Large intestine (tissue), 3 donors: ENCODE results near the gene MYH7B. TPM values are rescaled to one million over a fixed set of nuclear protein-coding genes. Genes with fewer than 3 reads are reported as not detected.

ENCODE experiments used
- DNase-seq, 2 donors: peaks; one replicate each; pipeline versions ENCODE4 v3.0.0 to v3.0.0-alpha.2; 2013
- H3K27ac ChIP-seq: one replicate; pipeline ENCODE4 v1.5.1; 2013; ENCODE audit warnings: low read length
- H3K27me3 ChIP-seq: 2 replicates; pipeline ENCODE4 v1.6.1; 2013; ENCODE audit warnings: low read length; ENCODE audit not compliant: control insufficient read depth, insufficient read depth
- H3K36me3 ChIP-seq: 2 replicates; pipeline ENCODE4 v1.6.1; 2013; ENCODE audit warnings: low read length; ENCODE audit not compliant: control insufficient read depth, insufficient read depth
- H3K4me1 ChIP-seq: one replicate; pipeline ENCODE4 v1.6.1; 2013; ENCODE audit warnings: low read length; ENCODE audit not compliant: control insufficient read depth, insufficient read depth
- H3K4me3 ChIP-seq: one replicate; pipeline ENCODE4 v1.5.1; 2013; ENCODE audit warnings: low read length
- H3K9me3 ChIP-seq: one replicate; pipeline ENCODE4 v1.6.1; 2013; ENCODE audit warnings: mild to moderate bottlenecking, low read depth, low read length, moderate library complexity; ENCODE audit not compliant: control insufficient read depth
- WGBS: methylation state at CpG from one replicate; pipeline ENCODE4 v1.1.5; 2013; ENCODE audit warnings: low lambda C conversion rate; ENCODE audit not compliant: insufficient coverage; 5-methylcytosine and 5-hydroxymethylcytosine counted together
- polyA plus RNA-seq: library from polyadenylated mRNA; unstranded; fragments of 120-200 nt; gene quantifications from one replicate; pipeline ENCODE4 v1.2.1, GENCODE V29; 2013

Gene MYH7B
- polyA plus RNA-seq, 1 donor = 0.46 TPM

- peaks cover 69% of the 10 kb centered on the region for H3K36me3 ChIP-seq
- no CpG with 5 or more reads among the region's 3 CpGs for WGBS
- H3K27ac ChIP-seq = no peak overlapping the region
- no peak overlapping the region for H3K4me3 ChIP-seq
- H3K9me3 ChIP-seq = no peaks in the 10 kb centered on the region
- H3K27me3 ChIP-seq = no peaks in the 10 kb centered on the region
- H3K4me1 ChIP-seq = no peaks in the 10 kb centered on the region
- no peak for DNase-seq
Measured at GRCh38 chr20:34925341-34925740, 30.3 kb upstream of the MYH7B start.

GRCh38 chr20:34925981-34926380 is 29.7 kb upstream of the MYH7B start:
- no peaks in the 10 kb centered on the region for H3K27me3 ChIP-seq
- H3K36me3 ChIP-seq = peaks cover 68% of the 10 kb centered on the region
- no peak overlapping the region for H3K4me3 ChIP-seq
- H3K27ac ChIP-seq = no peak overlapping the region
- WGBS = no CpG with 5 or more reads among the region's 1 CpG
- H3K4me1 ChIP-seq = no peaks in the 10 kb centered on the region
- no peak for DNase-seq
- H3K9me3 ChIP-seq = no peaks in the 10 kb centered on the region

GRCh38 chr20:34926581-34926980 is 29.1 kb upstream of the MYH7B start:
- H3K27me3 ChIP-seq = no peaks in the 10 kb centered on the region
- peaks cover 66% of the 10 kb centered on the region for H3K36me3 ChIP-seq
- H3K9me3 ChIP-seq = no peaks in the 10 kb centered on the region
- WGBS = no CpG with 5 or more reads among the region's 1 CpG
- no peak for DNase-seq
- H3K4me3 ChIP-seq = no peak overlapping the region
- no peaks in the 10 kb centered on the region for H3K4me1 ChIP-seq
- H3K27ac ChIP-seq = no peak overlapping the region

GRCh38 chr20:34927736-34928135 is 27.9 kb upstream of the MYH7B start:
- no CpG with 5 or more reads among the region's 1 CpG for WGBS
- Histone ChIP-seq H3K27me3 (no peaks in the 10 kb centered on the region), H3K4me1 (no peaks in the 10 kb centered on the region), H3K27ac (no peak overlapping the region), H3K36me3 (peaks cover 63% of the 10 kb centered on the region), H3K9me3 (no peaks in the 10 kb centered on the region), H3K4me3 (no peak overlapping the region)
- no peak for DNase-seq

- Histone ChIP-seq H3K4me3 (no peak overlapping the region), H3K27me3 (no peaks in the 10 kb centered on the region), H3K9me3 (no peaks in the 10 kb centered on the region), H3K4me1 (no peaks in the 10 kb centered on the region), H3K27ac (no peak overlapping the region), H3K36me3 (peaks cover 58% of the 10 kb centered on the region)
- no peak for DNase-seq
- WGBS = no CpG with 5 or more reads among the region's 2 CpGs
Measured at GRCh38 chr20:34928411-34928810, 27.3 kb upstream of the MYH7B start.

GRCh38 chr20:34931771-34932170 is 23.9 kb upstream of the MYH7B start:
- Histone ChIP-seq H3K4me1 (no peaks in the 10 kb centered on the region), H3K27ac (no peak overlapping the region), H3K36me3 (peaks cover 48% of the 10 kb centered on the region), H3K27me3 (no peaks in the 10 kb centered on the region), H3K4me3 (no peak overlapping the region), H3K9me3 (no peaks in the 10 kb centered on the region)
- DNase-seq = no peak
- WGBS = no CpG with 5 or more reads among the region's 7 CpGs

- DNase-seq = no peak
- H3K9me3 ChIP-seq = no peaks in the 10 kb centered on the region
- no peaks in the 10 kb centered on the region for H3K27me3 ChIP-seq
- no peak overlapping the region for H3K27ac ChIP-seq
- no peak overlapping the region for H3K4me3 ChIP-seq
- WGBS = no CpG with 5 or more reads among the region's 14 CpGs
- H3K4me1 ChIP-seq = no peaks in the 10 kb centered on the region
- H3K36me3 ChIP-seq = peaks cover 25% of the 10 kb centered on the region
Measured at GRCh38 chr20:34938466-34939163, 17.1 kb upstream of the MYH7B start.

GRCh38 chr20:34940081-34940481 is 15.6 kb upstream of the MYH7B start:
- peaks cover 21% of the 10 kb centered on the region for H3K36me3 ChIP-seq
- no peak overlapping the region for H3K4me3 ChIP-seq
- no CpG with 5 or more reads among the region's 1 CpG for WGBS
- no peaks in the 10 kb centered on the region for H3K9me3 ChIP-seq
- no peak for DNase-seq
- no peaks in the 10 kb centered on the region for H3K4me1 ChIP-seq
- no peaks in the 10 kb centered on the region for H3K27me3 ChIP-seq
- H3K27ac ChIP-seq = no peak overlapping the region

GRCh38 chr20:34941226-34941625 is 14.4 kb upstream of the MYH7B start:
- peaks cover 9% of the 10 kb centered on the region for H3K4me1 ChIP-seq
- DNase-seq = no peak
- peaks cover 20% of the 10 kb centered on the region for H3K36me3 ChIP-seq
- no peak overlapping the region for H3K27ac ChIP-seq
- H3K4me3 ChIP-seq = no peak overlapping the region
- WGBS = no CpG with 5 or more reads among the region's 4 CpGs
- no peaks in the 10 kb centered on the region for H3K9me3 ChIP-seq
- H3K27me3 ChIP-seq = no peaks in the 10 kb centered on the region

GRCh38 chr20:34942301-34942700 is 13.4 kb upstream of the MYH7B start:
- no peak overlapping the region for H3K4me3 ChIP-seq
- no peak overlapping the region for H3K27ac ChIP-seq
- no peaks in the 10 kb centered on the region for H3K27me3 ChIP-seq
- WGBS = no CpG with 5 or more reads among the region's 9 CpGs
- DNase-seq = no peak
- H3K4me1 ChIP-seq = peaks cover 15% of the 10 kb centered on the region
- H3K9me3 ChIP-seq = no peaks in the 10 kb centered on the region
- peaks cover 17% of the 10 kb centered on the region for H3K36me3 ChIP-seq
